GM23248 (cell line): ENCODE data around the gene SNCG. TPM values are rescaled to one million over a fixed set of nuclear protein-coding genes. Genes with fewer than 3 reads are reported as not detected.

Experiments used
- DNase-seq: peaks from one replicate; pipeline ENCODE4 v3.0.0-alpha.2; 2015
- H2AFZ ChIP-seq: fragments of 200-600 bp; sonication (generic); 2 replicates; pipeline ENCODE4 v1.6.1; 2016; ENCODE audit warnings: antibody characterized with exemption
- H3F3A ChIP-seq: fragments of 200-600 bp; sonication (generic); 2 replicates; pipeline ENCODE4 v1.6.1; 2016; ENCODE audit warnings: mild to moderate bottlenecking, antibody characterized with exemption, mixed run types; ENCODE audit not compliant: insufficient read depth
- H3K27ac ChIP-seq: fragments of 200-600 bp; sonication (generic); 2 replicates; pipeline ENCODE4 v1.5.1; 2016; ENCODE audit warnings: mild to moderate bottlenecking
- H3K27me3 ChIP-seq: fragments of 200-600 bp; sonication (generic); replicated peaks from 2 replicates; pipeline ENCODE4 v1.6.1; 2016; ENCODE audit warnings: mild to moderate bottlenecking; ENCODE audit not compliant: insufficient read depth
- H3K36me3 ChIP-seq: fragments of 200-600 bp; sonication (generic); 2 replicates; pipeline ENCODE4 v1.6.1; 2016; ENCODE audit warnings: low read depth, mild to moderate bottlenecking
- H3K4me1 ChIP-seq: fragments of 200-600 bp; sonication (generic); 2 replicates; pipeline ENCODE4 v1.6.1; 2016; ENCODE audit warnings: mild to moderate bottlenecking; ENCODE audit not compliant: insufficient read depth
- H3K4me2 ChIP-seq: fragments of 200-600 bp; sonication (generic); one replicate; pipeline ENCODE4 v1.6.1; 2016; ENCODE audit warnings: mild to moderate bottlenecking; ENCODE audit not compliant: unreplicated experiment
- H3K4me3 ChIP-seq: fragments of 200-600 bp; sonication (generic); 2 replicates; pipeline ENCODE4 v1.5.1; 2016; ENCODE audit warnings: mild to moderate bottlenecking
- H3K79me2 ChIP-seq: fragments of 200-600 bp; sonication (generic); 2 replicates; pipeline ENCODE4 v1.6.1; 2016; ENCODE audit warnings: mild to moderate bottlenecking; ENCODE audit not compliant: insufficient read depth
- H3K9ac ChIP-seq: fragments of 200-600 bp; sonication (generic); 2 replicates; pipeline ENCODE4 v1.6.1; 2016; ENCODE audit warnings: mild to moderate bottlenecking
- H3K9me2 ChIP-seq: fragments of 200-600 bp; sonication (generic); 2 replicates; pipeline ENCODE4 v1.6.1; 2016; ENCODE audit warnings: mixed run types, mild to moderate bottlenecking, moderate library complexity; ENCODE audit not compliant: insufficient read depth
- H3K9me3 ChIP-seq: fragments of 200-600 bp; sonication (generic); one replicate; pipeline ENCODE4 v1.6.1; 2017; ENCODE audit warnings: low read depth
- H4K20me1 ChIP-seq: fragments of 200-600 bp; sonication (generic); 2 replicates; pipeline ENCODE4 v1.6.0; 2016; ENCODE audit not compliant: insufficient read depth
- EZH2 ChIP-seq: fragments of 200-600 bp; sonication (generic); IDR thresholded peaks from 2 replicates; pipeline ENCODE4 v1.6.1; 2018; ENCODE audit warnings: antibody characterized with exemption, mild to moderate bottlenecking; ENCODE audit not compliant: insufficient read depth, poor library complexity, severe bottlenecking
- EZH2phosphoT487 ChIP-seq: fragments of 200-600 bp; sonication (generic); IDR thresholded peaks from 2 replicates; pipeline ENCODE4 v1.6.1; 2018; ENCODE audit warnings: antibody characterized with exemption, moderate library complexity, mild to moderate bottlenecking, low read depth; ENCODE audit not compliant: insufficient read depth
- WGBS, 2 experiments: methylation state at CpG; one replicate each; pipeline ENCODE4 v1.1.6; 2015 to 2017; ENCODE audit warnings: low lambda C conversion rate in 2 of 2, low coverage in 1 of 2; ENCODE audit errors: missing lambda C conversion rate in 2 of 2; 5-methylcytosine and 5-hydroxymethylcytosine counted together
- in situ Hi-C: fragments of 300-500 bp; cut with MboI; formaldehyde crosslinking; loops from 2 replicates; pipeline ENCODE4 v1.15.0; 2020
- polyA plus RNA-seq: library from polyadenylated mRNA; unstranded; fragments of >200 nt; fragmentation: Nextera tagmentation; extraction: Ambion mirVana; gene quantifications from 2 replicates; pipeline ENCODE4 v1.2.1, GENCODE V29; 2016
- total RNA-seq: library from RNA; depleted of rRNA; stranded (reverse); fragments of >200 nt; shearing (Covaris generic); gene quantifications from 2 replicates; pipeline ENCODE4 v1.2.3, GENCODE V29; 2014

SNCG gene
- total and polyA plus RNA-seq, 2 experiments from 2014 or later: 1.2 to 3.1 TPM

DNA sequence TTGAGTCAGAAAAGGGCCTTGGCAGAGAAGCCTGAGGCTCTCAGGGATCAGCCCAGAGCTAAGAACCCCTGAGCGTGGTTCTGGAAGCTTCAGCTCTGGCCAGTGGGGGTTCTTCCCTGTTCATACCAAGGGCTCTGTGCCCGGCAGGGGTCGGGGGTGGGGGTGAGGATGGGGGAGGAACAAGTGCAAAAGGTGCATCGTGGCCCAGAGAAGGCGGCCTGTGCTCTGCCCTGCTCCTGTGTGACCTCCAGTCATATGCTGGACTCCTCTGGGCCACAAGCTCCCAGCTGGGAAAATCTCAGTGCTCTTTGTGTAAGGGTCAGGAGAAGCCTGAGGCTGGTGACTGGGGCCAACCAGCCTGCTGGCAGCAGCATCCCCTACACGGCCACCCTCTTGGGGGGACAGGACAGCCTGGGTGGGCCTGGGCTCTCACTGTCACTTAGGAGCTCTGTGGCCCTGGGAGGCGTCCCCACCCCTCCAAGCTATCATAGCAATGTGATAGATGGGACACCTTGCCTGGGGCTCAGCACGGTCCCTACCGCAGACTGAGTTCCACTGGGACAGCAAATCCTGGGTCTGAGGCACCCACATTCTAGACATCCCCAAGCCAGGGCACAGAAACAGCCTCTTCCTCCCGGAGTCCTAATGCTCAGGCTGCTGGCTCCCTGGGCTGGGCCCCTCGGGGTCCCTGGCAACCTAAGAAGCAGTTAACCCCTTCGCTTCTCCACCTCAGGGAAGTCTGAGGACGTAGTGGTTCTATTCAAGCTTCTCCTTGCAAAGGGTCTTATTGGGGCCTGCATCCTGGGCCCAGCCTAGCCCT is 3.5 kb upstream of the SNCG start:
- Histone ChIP-seq H3K79me2 (no peaks in the 10 kb centered on the region), H3K4me1 (peaks cover 22% of the 10 kb centered on the region), H3K27ac (peak overlapping the region; percentile 12), H2AFZ (peak overlapping the region; percentile 65), H3F3A (no peaks in the 10 kb centered on the region), H3K9me3 (no peaks in the 10 kb centered on the region), H4K20me1 (no peaks in the 10 kb centered on the region), H3K4me3 (no peak overlapping the region), H3K36me3 (no peaks in the 10 kb centered on the region), H3K4me2 (no peak overlapping the region), H3K9ac (0 out of 2 replicates have a peak overlapping the region, but pooled peaks have one; percentile 19), H3K9me2 (no peaks in the 10 kb centered on the region), H3K27me3 (no peaks in the 10 kb centered on the region)
- DNase-seq: no peak
- 68 to 71% methylated on average over 13 of the region's 13 CpGs for WGBS, 2 experiments
- in situ Hi-C loops: no loop called here
- TF ChIP-seq EZH2phosphoT487 (no peak), EZH2 (no peak)

DNA sequence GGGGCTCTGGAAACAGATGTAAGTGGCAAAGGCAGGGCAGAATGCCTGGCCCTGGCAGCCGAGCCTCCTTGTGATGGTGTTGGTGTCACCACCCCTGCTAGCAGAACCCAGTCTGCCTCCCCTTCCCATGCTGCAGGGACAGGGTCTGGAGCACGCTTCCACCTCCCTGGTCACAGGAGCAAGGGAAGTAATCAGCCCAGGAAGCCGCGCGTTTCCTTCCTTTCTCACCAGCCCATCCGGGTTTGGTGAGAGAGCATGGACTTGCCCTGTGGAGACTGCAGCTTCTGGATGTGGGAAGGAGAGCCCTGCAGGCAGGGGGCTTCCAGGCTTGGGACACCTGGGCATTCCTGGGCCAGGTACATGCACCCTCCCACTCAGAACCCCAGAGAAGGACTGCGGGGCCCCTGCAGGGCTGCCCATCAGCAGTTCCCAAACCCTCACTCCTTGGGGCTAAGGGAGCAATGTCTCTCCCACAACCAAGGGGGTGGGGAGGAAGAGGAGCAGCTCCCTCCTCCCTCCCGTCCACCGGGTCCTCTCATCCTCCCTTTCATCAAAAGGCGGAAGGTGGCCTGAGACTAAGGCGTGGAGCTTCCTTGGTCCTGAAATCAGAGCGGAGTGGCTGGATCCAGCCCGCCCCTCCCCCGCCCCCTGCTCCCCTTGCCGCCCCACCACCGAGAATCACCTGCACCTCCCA is 2.8 kb upstream of the SNCG start:
- no peaks in the 10 kb centered on the region for H3F3A ChIP-seq
- no peaks in the 10 kb centered on the region for H4K20me1 ChIP-seq
- no peaks in the 10 kb centered on the region for H3K27me3 ChIP-seq
- H3K4me2 ChIP-seq: no peak overlapping the region
- H3K4me1 ChIP-seq: peaks cover 22% of the 10 kb centered on the region
- H3K4me3 ChIP-seq: no peak overlapping the region
- no peak for DNase-seq
- WGBS, 2 experiments: 75 to 79% methylated on average over 9 to 16 of the region's 16 CpGs
- no peak overlapping the region for H3K27ac ChIP-seq
- TF ChIP-seq EZH2: no peak
- no peak for TF ChIP-seq EZH2phosphoT487
- no peaks in the 10 kb centered on the region for H3K79me2 ChIP-seq
- H2AFZ ChIP-seq: no peak overlapping the region
- in situ Hi-C loops: no loop called here
- no peaks in the 10 kb centered on the region for H3K36me3 ChIP-seq
- H3K9ac ChIP-seq: no peak overlapping the region
- H3K9me2 ChIP-seq: no peaks in the 10 kb centered on the region
- H3K9me3 ChIP-seq: no peaks in the 10 kb centered on the region

GRCh38 chr10:86956195-86956847 is 2.1 kb upstream of the SNCG start:
- no peak for DNase-seq
- Histone ChIP-seq H2AFZ (no peak overlapping the region), H3K4me3 (no peak overlapping the region), H3K27ac (no peak overlapping the region), H3K4me2 (no peak overlapping the region), H3K36me3 (no peaks in the 10 kb centered on the region), H3K4me1 (peaks cover 22% of the 10 kb centered on the region), H4K20me1 (no peaks in the 10 kb centered on the region), H3K9me2 (no peaks in the 10 kb centered on the region), H3K9ac (no peak overlapping the region), H3K27me3 (no peaks in the 10 kb centered on the region), H3K9me3 (no peaks in the 10 kb centered on the region), H3F3A (no peaks in the 10 kb centered on the region), H3K79me2 (no peaks in the 10 kb centered on the region)
- in situ Hi-C loops: no loop called here
- WGBS, 2 experiments: 81 to 86% methylated on average over 7 of the region's 7 CpGs
- no peak for TF ChIP-seq EZH2
- TF ChIP-seq EZH2phosphoT487: no peak

GRCh38 chr10:86956848-86957448 is 1.5 kb upstream of the SNCG start:
- Histone ChIP-seq H3K9ac (no peak overlapping the region), H3K4me1 (peaks cover 22% of the 10 kb centered on the region), H3K9me2 (no peaks in the 10 kb centered on the region), H3K36me3 (no peaks in the 10 kb centered on the region), H3K4me2 (no peak overlapping the region), H3K4me3 (no peak overlapping the region), H3K9me3 (no peaks in the 10 kb centered on the region), H3F3A (no peaks in the 10 kb centered on the region), H3K27ac (no peak overlapping the region), H2AFZ (no peak overlapping the region), H4K20me1 (no peaks in the 10 kb centered on the region), H3K27me3 (no peaks in the 10 kb centered on the region), H3K79me2 (no peaks in the 10 kb centered on the region)
- WGBS, 2 experiments: 68 to 79% methylated on average over 6 to 7 of the region's 7 CpGs
- no peak for DNase-seq
- no peak for TF ChIP-seq EZH2
- TF ChIP-seq EZH2phosphoT487: no peak
- in situ Hi-C loops: no loop called here
